Superior temporal gyrus (tissue), 1 donor: ENCODE measurements around the gene SLITRK5.

Source experiments
- DNase-seq: peaks from one replicate; pipeline ENCODE4 v3.0.0-alpha.2; 2016; ENCODE audit errors: extremely low spot score

SLITRK5 gene

GRCh38 chr13:87712012-87712411 is 40.8 kb downstream of the SLITRK5 start:
- DNase-seq: no peak
